IPS DF 19.7 (cell line): ENCODE measurements around the gene PRR33.

Source experiments
- DNase-seq: peaks from one replicate; pipeline ENCODE4 v3.0.0-alpha.2; 2013; ENCODE audit warnings: low read depth, low spot score

The PRR33 gene

DNA sequence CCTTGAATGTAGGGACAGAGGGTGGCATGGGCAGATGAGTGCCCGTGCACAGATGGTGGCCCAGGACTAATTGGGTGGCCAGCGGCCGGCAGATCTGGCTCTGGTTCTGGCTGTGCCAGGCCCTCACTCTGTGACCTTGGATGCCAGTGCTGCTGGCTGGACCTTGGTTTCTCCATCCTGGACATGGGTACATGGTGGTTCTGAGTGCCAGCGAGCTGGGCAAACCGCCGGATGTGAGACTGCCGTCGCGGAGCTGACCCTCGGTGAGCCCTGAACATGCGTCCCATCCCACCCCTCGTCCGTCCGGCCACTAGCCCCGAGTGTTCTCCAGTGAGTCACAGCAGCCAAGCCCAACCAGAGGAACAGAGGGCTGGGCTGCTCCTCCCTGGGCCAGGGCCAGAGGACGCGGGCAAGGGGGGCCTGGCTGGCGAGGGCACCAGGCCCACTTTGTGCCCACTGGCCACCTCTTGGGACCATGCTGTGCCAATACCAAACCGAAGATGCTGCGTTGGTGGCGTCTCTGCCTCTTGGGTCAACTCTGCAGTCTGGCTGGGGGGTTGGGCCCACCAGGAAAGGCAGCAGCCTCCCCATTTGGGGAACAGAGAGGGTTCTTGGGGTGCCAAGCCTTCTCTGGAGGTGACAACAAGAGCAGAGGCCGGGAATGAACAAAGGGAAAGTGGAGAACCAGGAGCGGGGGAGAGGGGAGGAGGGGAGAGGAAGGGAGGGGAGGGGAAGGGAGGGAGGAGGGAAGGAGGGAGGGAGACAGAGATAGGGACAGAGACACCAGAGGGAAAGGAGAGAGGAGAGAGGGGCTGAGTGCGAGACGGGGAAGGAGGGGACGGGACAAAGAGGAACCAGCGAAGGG, 28.1 kb downstream of the PRR33 start:
- no peak for DNase-seq

- no peak for DNase-seq
Observed at GRCh38 chr11:1862588-1863351, 28.9 kb downstream of the PRR33 start.

- no peak for DNase-seq
Observed at GRCh38 chr11:1861435-1862411, 30.0 kb downstream of the PRR33 start.

DNA sequence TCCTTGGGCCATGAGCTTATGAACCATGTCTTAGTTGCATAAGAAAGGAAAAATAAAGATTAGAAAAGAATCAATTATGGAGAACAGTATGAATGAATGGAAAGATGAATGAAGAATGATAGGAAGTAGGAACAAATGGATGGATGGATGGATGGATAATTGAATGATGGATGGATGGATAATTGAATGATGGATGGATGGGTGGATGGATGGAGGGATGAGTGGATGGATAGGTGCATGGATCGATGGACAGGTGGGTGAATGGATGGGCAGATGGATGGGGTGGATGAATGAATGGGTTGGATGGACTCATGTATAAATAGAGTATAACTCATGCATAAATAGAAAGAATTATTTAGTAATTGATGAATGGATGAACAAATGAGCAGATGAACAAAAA, 31.6 kb downstream of the PRR33 start:
- no peak for DNase-seq

DNA sequence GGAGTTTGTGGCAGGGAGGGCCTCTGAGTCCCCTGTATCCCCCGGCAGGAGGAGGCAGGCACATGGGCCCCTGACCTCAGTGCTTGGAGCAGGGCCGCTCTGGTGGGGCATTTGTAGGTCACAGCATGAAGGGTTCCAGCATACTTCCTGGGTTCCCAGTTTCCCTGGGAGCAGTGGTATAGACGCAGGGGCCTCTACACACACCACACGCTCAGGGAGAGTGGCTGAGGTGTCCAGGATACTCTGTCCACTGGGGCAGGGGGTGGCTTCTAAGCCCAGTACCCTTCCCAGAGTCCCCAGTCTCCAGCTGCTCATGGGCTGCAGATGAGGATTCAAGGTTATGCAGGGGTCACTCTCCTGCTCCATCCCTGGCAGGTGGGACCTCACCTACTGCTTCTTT, 32.7 kb downstream of the PRR33 start:
- DNase-seq, result no peak

DNA sequence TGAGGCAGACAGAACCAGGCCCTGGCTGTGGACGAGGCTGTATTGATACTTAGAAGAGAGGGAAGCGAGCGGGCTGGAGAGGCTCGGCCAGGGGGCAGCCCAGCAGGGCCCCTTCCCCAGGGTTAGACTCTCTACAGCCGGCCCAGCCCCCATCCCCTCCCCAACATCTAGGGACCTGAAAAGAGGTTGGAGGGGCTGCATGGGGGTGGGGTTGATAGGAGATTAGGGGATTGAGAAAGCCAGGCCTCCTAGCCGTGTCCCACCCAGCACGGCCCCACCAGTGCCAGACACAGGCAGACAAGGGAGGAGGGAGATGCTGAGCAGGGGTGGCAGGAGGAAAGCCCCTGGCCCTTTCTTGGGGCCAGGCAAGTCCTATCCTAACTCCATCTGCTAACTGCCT, 33.1 kb downstream of the PRR33 start:
- no peak for DNase-seq

GRCh38 chr11:1858154-1858553, 33.5 kb downstream of the PRR33 start:
- DNase-seq, result no peak

DNA sequence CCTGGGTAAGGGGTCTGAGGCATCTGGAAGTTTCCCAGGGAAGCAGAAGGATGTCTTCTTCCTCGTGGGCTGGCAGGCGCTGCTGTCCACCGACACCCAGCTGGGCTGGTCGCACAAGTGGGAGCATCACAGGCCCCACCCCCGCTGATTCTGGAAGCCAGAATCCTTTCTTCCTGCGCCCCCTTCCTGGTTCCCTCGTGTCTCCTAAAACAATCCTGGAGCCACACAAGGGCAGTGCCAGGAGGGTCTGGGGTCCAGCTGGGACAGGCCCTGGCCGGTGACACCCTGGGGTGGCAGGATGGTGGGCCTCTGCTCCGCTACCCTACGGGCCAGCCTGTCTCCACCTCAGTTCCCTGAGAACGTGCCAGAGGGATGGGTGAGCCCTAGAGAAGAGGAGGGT, 34.6 kb downstream of the PRR33 start:
- DNase-seq, result no peak

DNA sequence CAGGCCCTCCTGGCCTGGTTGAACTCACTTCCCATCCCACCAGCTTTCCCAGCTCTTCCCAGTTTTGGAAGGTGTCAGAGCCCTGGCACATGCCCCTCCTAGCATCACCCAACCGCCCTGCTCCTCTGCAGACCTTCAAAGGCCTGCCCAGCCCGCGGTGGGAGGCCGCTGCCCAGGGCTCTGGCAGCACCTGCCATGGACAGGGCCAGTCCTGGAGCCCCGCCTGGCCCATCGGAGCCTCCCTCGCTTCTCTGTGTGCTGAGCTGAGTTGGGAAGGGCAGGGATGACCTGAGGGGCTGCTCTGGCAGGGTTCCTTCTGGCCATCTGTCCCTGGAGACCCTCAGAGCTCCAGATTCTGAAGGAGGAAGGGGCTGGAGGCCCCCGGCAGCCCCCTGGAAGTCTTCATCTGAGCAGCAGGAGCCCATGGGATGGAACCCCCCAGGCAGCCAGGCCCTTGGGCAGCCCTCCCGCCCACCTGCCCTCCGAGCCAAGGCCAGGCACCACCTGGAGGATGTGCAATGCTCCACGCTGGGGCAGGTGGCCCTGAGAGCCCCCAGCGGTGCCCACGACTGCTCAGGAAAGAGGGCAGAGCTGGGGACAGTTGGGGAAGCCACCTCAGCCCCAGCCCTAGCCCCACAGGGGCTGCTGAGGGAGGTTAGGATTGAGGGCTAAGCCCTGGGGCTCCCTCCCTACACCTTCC, 35.2 kb downstream of the PRR33 start:
- DNase-seq, result no peak

GRCh38 chr11:1855886-1856265, 35.8 kb downstream of the PRR33 start:
- DNase-seq, result no peak

- no peak for DNase-seq
Observed at GRCh38 chr11:1854949-1855885, 36.5 kb downstream of the PRR33 start.

- DNase-seq, result no peak
Observed at GRCh38 chr11:1854132-1854948, 37.4 kb downstream of the PRR33 start.

- DNase-seq, result no peak
Observed at GRCh38 chr11:1853376-1854131, 38.1 kb downstream of the PRR33 start.

DNA sequence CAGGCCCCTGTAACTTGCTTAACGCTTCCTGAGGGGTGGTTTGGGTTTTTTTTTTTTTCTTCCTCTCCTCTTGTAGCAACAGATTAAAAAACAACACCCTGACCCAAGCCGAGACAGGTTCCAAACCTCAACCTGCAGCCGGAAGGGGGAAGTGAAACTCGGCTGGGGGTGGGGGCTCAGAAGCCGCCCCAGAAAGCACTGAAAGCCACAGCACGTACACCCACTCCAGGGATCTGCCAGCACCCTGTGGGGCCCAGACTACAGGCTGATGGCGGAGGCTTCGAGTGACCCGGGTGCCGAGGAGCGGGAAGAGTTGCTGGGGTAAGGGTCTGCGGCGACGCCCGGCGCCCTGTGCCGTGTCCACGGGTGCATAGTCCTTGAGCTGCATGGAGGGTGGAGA, 38.8 kb downstream of the PRR33 start, which contains the start of gene LSP1:
Gene LSP1, plus strand, starts transcription at position 208 of the 400 bp plus-strand sequence. Its CDS starts 61 bp downstream, at position 269.
- DNase-seq, result no peak

DNA sequence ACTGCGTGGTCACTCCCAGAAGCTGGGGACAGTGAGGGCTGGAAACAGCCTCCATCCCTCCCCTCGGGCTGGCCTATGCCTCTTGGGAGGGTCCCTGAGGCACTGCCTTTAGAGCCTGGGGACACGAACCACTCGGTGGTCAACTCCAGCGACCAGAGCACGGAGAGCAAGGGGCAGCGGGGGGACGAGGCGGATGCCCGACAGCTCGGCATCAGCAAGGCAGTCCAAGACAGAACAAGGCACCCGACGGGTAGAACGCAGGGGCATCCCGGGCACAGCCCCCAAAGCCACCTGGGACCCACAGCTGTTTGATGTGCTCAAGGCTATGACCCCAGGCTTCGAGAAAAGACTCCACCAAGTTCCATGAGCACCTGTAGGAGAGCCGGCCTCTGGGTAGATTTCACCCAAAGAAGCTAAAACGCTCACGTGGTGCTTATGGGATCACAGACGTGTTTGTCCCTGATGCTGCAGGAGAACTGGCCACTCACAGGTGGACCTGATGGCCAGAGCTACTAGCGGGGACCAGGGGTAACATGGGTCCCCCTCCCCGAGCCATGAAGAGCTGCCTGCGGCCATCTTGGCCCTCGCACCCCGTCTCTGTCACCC, 39.3 kb downstream of the PRR33 start:
- DNase-seq, result no peak

- DNase-seq, result no peak
Observed at GRCh38 chr11:1851468-1852180, 40.1 kb downstream of the PRR33 start.
